KMS-11 (cell line): ENCODE data around the gene TRMT112.

Experiments
- H2AFZ ChIP-seq: fragments of 200-600 bp; sonication (generic); 2 replicates; pipeline ENCODE4 v1.6.1; 2016; ENCODE audit warnings: antibody characterized with exemption, mixed run types, low read depth
- H3K27ac ChIP-seq: fragments of 200-600 bp; sonication (generic); 2 replicates; pipeline ENCODE4 v1.6.1; 2016; ENCODE audit warnings: mild to moderate bottlenecking, mixed run types
- H3K27me3 ChIP-seq: fragments of 200-600 bp; sonication (generic); 2 replicates; pipeline ENCODE4 v1.6.1; 2017; ENCODE audit warnings: mild to moderate bottlenecking, low read depth, mixed run types, moderate library complexity; ENCODE audit not compliant: insufficient read depth
- H3K36me3 ChIP-seq: fragments of 200-600 bp; sonication (generic); 2 replicates; pipeline ENCODE4 v1.6.1; 2017; ENCODE audit warnings: mild to moderate bottlenecking, mixed run types; ENCODE audit not compliant: insufficient read depth
- H3K4me1 ChIP-seq: fragments of 200-600 bp; sonication (generic); 2 replicates; pipeline ENCODE4 v1.6.1; 2016; ENCODE audit warnings: mild to moderate bottlenecking, low read depth, mixed run types; ENCODE audit not compliant: poor library complexity, severe bottlenecking
- H3K4me2 ChIP-seq: fragments of 200-600 bp; sonication (generic); 2 replicates; pipeline ENCODE4 v1.7.0; 2016; ENCODE audit warnings: mild to moderate bottlenecking, mixed run types
- H3K4me3 ChIP-seq: fragments of 200-600 bp; sonication (generic); IDR thresholded peaks from 2 replicates; pipeline ENCODE4 v1.6.1; 2017; ENCODE audit warnings: low read depth, low read length, mixed read lengths; ENCODE audit not compliant: insufficient read depth
- H3K79me2 ChIP-seq: fragments of 200-600 bp; sonication (generic); 2 replicates; pipeline ENCODE4 v1.6.1; 2016; ENCODE audit warnings: low read depth, mixed run types; ENCODE audit not compliant: insufficient read depth
- H3K9ac ChIP-seq: fragments of 200-600 bp; sonication (generic); 2 replicates; pipeline ENCODE4 v1.6.1; 2016; ENCODE audit warnings: mild to moderate bottlenecking, mixed run types
- H4K20me1 ChIP-seq: fragments of 200-600 bp; sonication (generic); 2 replicates; pipeline ENCODE4 v1.6.1; 2016; ENCODE audit warnings: mild to moderate bottlenecking, mixed run types; ENCODE audit not compliant: insufficient read depth
- TF ChIP-seq, protein P1 (sequence below): fragments of 200-600 bp; sonication (generic); conservative IDR thresholded peaks from 2 replicates; pipeline ENCODE4 v1.6.1; 2017; ENCODE audit warnings: low read depth, mild to moderate bottlenecking, antibody characterized with exemption, low read length, moderate library complexity, mixed read lengths

The TRMT112 gene

DNA sequence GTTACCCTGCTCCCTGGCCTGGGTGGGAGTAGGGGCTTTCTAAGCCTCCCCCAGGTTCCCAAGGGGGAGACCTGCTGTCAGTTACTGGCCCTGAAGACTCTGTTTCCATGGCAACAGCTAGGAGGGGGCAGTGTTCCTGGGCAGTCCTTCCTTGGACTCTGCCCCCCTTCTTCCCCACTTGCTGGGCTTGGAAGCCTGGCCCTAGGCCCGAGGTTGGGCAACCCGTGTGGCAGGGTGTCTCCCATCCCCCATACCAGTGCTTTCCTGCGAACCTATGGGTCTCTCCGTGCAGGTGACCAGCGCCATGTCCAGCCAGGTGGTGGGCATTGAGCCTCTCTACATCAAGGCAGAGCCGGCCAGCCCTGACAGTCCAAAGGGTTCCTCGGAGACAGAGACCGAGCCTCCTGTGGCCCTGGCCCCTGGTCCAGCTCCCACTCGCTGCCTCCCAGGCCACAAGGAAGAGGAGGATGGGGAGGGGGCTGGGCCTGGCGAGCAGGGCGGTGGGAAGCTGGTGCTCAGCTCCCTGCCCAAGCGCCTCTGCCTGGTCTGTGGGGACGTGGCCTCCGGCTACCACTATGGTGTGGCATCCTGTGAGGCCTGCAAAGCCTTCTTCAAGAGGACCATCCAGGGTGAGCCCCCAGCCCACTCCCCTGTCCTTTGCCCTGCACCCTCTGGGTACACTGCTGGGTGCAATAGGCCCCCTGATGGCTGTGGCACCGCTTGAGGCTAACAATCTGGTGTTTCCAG, 10.3 kb downstream of the TRMT112 start:
- no peak overlapping the region for H2AFZ ChIP-seq
- TF ChIP-seq, protein P1, sequence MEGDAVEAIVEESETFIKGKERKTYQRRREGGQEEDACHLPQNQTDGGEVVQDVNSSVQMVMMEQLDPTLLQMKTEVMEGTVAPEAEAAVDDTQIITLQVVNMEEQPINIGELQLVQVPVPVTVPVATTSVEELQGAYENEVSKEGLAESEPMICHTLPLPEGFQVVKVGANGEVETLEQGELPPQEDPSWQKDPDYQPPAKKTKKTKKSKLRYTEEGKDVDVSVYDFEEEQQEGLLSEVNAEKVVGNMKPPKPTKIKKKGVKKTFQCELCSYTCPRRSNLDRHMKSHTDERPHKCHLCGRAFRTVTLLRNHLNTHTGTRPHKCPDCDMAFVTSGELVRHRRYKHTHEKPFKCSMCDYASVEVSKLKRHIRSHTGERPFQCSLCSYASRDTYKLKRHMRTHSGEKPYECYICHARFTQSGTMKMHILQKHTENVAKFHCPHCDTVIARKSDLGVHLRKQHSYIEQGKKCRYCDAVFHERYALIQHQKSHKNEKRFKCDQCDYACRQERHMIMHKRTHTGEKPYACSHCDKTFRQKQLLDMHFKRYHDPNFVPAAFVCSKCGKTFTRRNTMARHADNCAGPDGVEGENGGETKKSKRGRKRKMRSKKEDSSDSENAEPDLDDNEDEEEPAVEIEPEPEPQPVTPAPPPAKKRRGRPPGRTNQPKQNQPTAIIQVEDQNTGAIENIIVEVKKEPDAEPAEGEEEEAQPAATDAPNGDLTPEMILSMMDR = no peak
- no peak overlapping the region for H3K4me3 ChIP-seq
- peaks cover 42% of the 10 kb centered on the region for H3K4me1 ChIP-seq
- peak overlapping the region; percentile 75 for H3K27ac ChIP-seq
- peak overlapping the region; percentile 90 for H3K4me2 ChIP-seq
- H4K20me1 ChIP-seq = no peaks in the 10 kb centered on the region
- H3K27me3 ChIP-seq = no peaks in the 10 kb centered on the region
- H3K79me2 ChIP-seq = peaks cover 36% of the 10 kb centered on the region
- peak overlapping the region; percentile 76; the same call in 1 of the 2 replicates for H3K9ac ChIP-seq
- no peaks in the 10 kb centered on the region for H3K36me3 ChIP-seq

DNA sequence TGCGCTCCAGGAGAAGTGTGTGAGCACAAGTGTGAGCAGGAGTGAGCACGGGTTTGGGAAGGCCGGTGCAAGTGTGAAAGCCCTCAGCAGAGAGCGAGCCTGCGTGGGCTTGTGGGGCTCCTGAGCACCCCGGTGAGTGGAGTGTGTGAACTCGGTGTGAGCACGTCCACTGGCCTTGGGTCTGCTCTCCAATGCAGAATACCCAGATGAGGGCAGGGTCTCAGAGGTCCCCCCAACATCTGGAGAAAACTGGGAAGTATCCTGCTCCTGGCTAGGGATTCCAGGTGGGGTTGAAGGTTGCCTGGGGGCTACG, 10.8 kb downstream of the TRMT112 start:
- no peaks in the 10 kb centered on the region; the same call in 1 of the 2 replicates for H3K27me3 ChIP-seq
- peak overlapping the region; percentile 76 for H3K9ac ChIP-seq
- no peaks in the 10 kb centered on the region for H3K36me3 ChIP-seq
- no peak overlapping the region for H3K4me3 ChIP-seq
- peaks cover 42% of the 10 kb centered on the region for H3K4me1 ChIP-seq
- TF ChIP-seq, protein P1 = no peak
- H3K79me2 ChIP-seq = peaks cover 36% of the 10 kb centered on the region
- peak overlapping the region; percentile 75 for H3K27ac ChIP-seq
- peak overlapping the region; percentile 37 for H2AFZ ChIP-seq
- H3K4me2 ChIP-seq = peak overlapping the region; percentile 90
- H4K20me1 ChIP-seq = no peaks in the 10 kb centered on the region

GRCh38 chr11:64305691-64306562, 11.4 kb downstream of the TRMT112 start:
- no peaks in the 10 kb centered on the region for H3K36me3 ChIP-seq
- peaks cover 33% of the 10 kb centered on the region for H3K79me2 ChIP-seq
- H3K9ac ChIP-seq = peak overlapping the region; percentile 76
- H3K4me1 ChIP-seq = peaks cover 48% of the 10 kb centered on the region
- H3K4me3 ChIP-seq = no peak overlapping the region
- peak overlapping the region; percentile 37 for H2AFZ ChIP-seq
- no peaks in the 10 kb centered on the region for H4K20me1 ChIP-seq
- H3K4me2 ChIP-seq = peak overlapping the region; percentile 90
- TF ChIP-seq, protein P1 = peak; percentile 47; the same call in 1 of the 2 replicates
- no peaks in the 10 kb centered on the region; the same call in 1 of the 2 replicates for H3K27me3 ChIP-seq
- H3K27ac ChIP-seq = peak overlapping the region; percentile 75

DNA sequence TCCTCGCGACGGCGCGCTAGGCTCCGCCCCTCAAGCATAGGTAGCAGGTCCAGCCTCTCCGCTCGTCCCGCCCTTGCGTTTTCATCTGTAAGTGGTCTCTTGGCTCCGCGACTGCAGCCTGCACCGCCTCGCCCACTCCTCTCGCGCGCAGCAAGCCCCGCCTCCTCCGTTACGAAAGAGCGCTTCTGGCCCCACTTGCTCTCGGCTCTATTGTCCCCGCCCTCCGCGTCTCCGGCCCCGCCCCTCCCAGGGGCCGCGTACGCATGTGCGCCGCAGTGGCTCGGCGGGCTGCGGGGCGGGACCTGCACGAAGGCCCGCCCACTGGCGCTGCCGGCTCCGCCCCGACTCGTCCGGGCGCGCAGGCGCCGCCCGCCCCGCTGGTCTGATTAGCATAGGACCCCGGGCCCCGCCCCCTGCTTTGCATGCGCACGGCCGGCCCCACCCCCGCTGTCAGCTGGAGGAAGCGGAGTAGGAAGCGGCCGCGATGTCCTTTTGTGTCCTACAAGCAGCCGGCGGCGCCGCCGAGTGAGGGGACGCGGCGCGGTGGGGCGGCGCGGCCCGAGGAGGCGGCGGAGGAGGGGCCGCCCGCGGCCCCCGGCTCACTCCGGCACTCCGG, 12.2 kb downstream of the TRMT112 start, which contains the start of gene ESRRA:
Gene ESRRA, plus strand, starts transcription at position 450 of the 616 bp plus-strand sequence. CDS start 1,656 bp downstream, outside the sequence.
- Histone ChIP-seq H3K27me3 (peaks cover 6% of the 10 kb centered on the region), H3K4me2 (peak within 1 kb of the TSS; percentile 90), H2AFZ (peak within 1 kb of the TSS; percentile 77), H3K4me1 (peaks cover 52% of the 10 kb centered on the region), H3K4me3 (no peak within 1 kb of the TSS), H3K36me3 (no peaks in the 10 kb centered on the region), H3K79me2 (peaks cover 26% of the 10 kb centered on the region), H3K9ac (peak within 1 kb of the TSS; percentile 98), H4K20me1 (no peaks in the 10 kb centered on the region), H3K27ac (peak within 1 kb of the TSS; percentile 100)
- TF ChIP-seq, protein P1 = no peak
